Mesenchymal stem cell (in vitro differentiated cells and primary cell): ENCODE measurements around the gene ACTRT3.

Source experiments
- DNase-seq: peaks from one replicate; pipeline ENCODE4 v3.0.0-alpha.2; 2013
- H2AFZ ChIP-seq: one replicate; pipeline ENCODE4 v1.6.1; 2013; ENCODE audit warnings: low read depth, mild to moderate bottlenecking, control low read depth, inconsistent platforms, low read length, moderate library complexity
- H2AK5ac ChIP-seq: 2 replicates; pipeline ENCODE4 v1.6.1; 2013; ENCODE audit warnings: low read length, moderate library complexity, mild to moderate bottlenecking, inconsistent platforms; ENCODE audit not compliant: severe bottlenecking
- H2BK120ac ChIP-seq: one replicate; pipeline ENCODE4 v1.6.1; 2013; ENCODE audit warnings: low read depth, mild to moderate bottlenecking, inconsistent platforms, low read length, moderate library complexity
- H2BK12ac ChIP-seq, 2 experiments: one replicate each; pipeline ENCODE4 v1.6.1; 2013; ENCODE audit warnings: inconsistent platforms in 2 of 2, low read length in 2 of 2, mild to moderate bottlenecking in 2 of 2, moderate library complexity in 2 of 2, control low read depth in 1 of 2
- H2BK15ac ChIP-seq: one replicate; pipeline ENCODE4 v1.6.1; 2013; ENCODE audit warnings: mild to moderate bottlenecking, low read depth, inconsistent platforms; ENCODE audit not compliant: poor library complexity, severe bottlenecking
- H2BK5ac ChIP-seq: 2 replicates; pipeline ENCODE4 v1.6.1; 2013; ENCODE audit warnings: low read depth, mild to moderate bottlenecking, low read length, control low read depth, inconsistent platforms; ENCODE audit not compliant: poor library complexity, severe bottlenecking
- H3K14ac ChIP-seq, 2 experiments: one replicate each; pipeline ENCODE4 v1.6.1; 2013; ENCODE audit warnings: inconsistent platforms in 2 of 2, low read length in 2 of 2, control low read depth in 1 of 2, mild to moderate bottlenecking in 1 of 2, moderate library complexity in 1 of 2
- H3K18ac ChIP-seq, 2 experiments: one replicate each; pipeline ENCODE4 v1.6.1; 2013; ENCODE audit warnings: inconsistent platforms in 2 of 2, low read length in 2 of 2, control low read depth in 1 of 2, low read depth in 1 of 2, mild to moderate bottlenecking in 1 of 2
- H3K23ac ChIP-seq, 2 experiments: one replicate each; pipeline ENCODE4 v1.6.1; 2013; ENCODE audit warnings: inconsistent platforms in 2 of 2, low read length in 2 of 2, mild to moderate bottlenecking in 2 of 2, moderate library complexity in 2 of 2, control low read depth in 1 of 2
- H3K27ac ChIP-seq: 2 replicates; pipeline ENCODE4 v1.5.1; 2013; ENCODE audit warnings: mild to moderate bottlenecking, moderate library complexity, low read length, control low read depth, inconsistent platforms; ENCODE audit not compliant: poor library complexity, severe bottlenecking
- H3K27me3 ChIP-seq, 2 experiments: 2 replicates each; pipeline versions ENCODE4 v1.6.1 to v1.7.0; 2013; ENCODE audit warnings: low read length in 2 of 2, mild to moderate bottlenecking in 2 of 2, moderate library complexity in 2 of 2, control low read depth in 1 of 2, inconsistent platforms in 1 of 2; ENCODE audit not compliant: control insufficient read depth in 1 of 2, insufficient read depth in 1 of 2
- H3K36me3 ChIP-seq, 2 experiments: 2 replicates each; pipeline versions ENCODE4 v1.6.1 to v1.7.0; 2013; ENCODE audit warnings: low read length in 2 of 2, control low read depth in 1 of 2, inconsistent platforms in 1 of 2, low read depth in 1 of 2, mild to moderate bottlenecking in 1 of 2; ENCODE audit not compliant: insufficient read depth in 2 of 2, control insufficient read depth in 1 of 2
- H3K4ac ChIP-seq, 2 experiments: one replicate each; pipeline ENCODE4 v1.6.1; 2013; ENCODE audit warnings: inconsistent platforms in 2 of 2, low read length in 2 of 2, mild to moderate bottlenecking in 2 of 2, moderate library complexity in 2 of 2, control low read depth in 1 of 2, low read depth in 1 of 2
- H3K4me1 ChIP-seq: 2 replicates; pipeline ENCODE4 v1.6.1; 2013; ENCODE audit warnings: low read depth, low read length, control low read depth; ENCODE audit not compliant: control insufficient read depth, insufficient read depth
- H3K4me2 ChIP-seq: 2 replicates; pipeline ENCODE4 v1.6.1; 2013; ENCODE audit warnings: low read length, mild to moderate bottlenecking, inconsistent platforms; ENCODE audit not compliant: poor library complexity, severe bottlenecking
- H3K4me3 ChIP-seq, 2 experiments: 2 replicates each; pipeline versions ENCODE4 v1.5.1 to v1.7.0; 2013; ENCODE audit warnings: low read length in 2 of 2, mild to moderate bottlenecking in 2 of 2, control low read depth in 1 of 2, low read depth in 1 of 2; ENCODE audit not compliant: insufficient read depth in 1 of 2
- H3K79me1 ChIP-seq: replicated peaks from 2 replicates; pipeline ENCODE4 v1.6.1; 2013; ENCODE audit warnings: mild to moderate bottlenecking, control low read depth, low read length, inconsistent platforms; ENCODE audit not compliant: poor library complexity, severe bottlenecking
- H3K9ac ChIP-seq: 2 replicates; pipeline ENCODE4 v1.7.0; 2013; ENCODE audit warnings: mild to moderate bottlenecking, low read length, moderate library complexity
- H3K9me3 ChIP-seq: 2 replicates; pipeline ENCODE4 v1.7.0; 2013; ENCODE audit warnings: mild to moderate bottlenecking, low read length; ENCODE audit not compliant: control insufficient read depth
- H4K8ac ChIP-seq: one replicate; pipeline ENCODE4 v1.6.1; 2013; ENCODE audit warnings: inconsistent platforms, mild to moderate bottlenecking, low read length, moderate library complexity
- H4K91ac ChIP-seq: one replicate; pipeline ENCODE4 v1.6.1; 2013; ENCODE audit warnings: mild to moderate bottlenecking, low read length, inconsistent platforms
- WGBS: methylation state at CpG from one replicate; pipeline ENCODE4 v1.1.7; 2013; ENCODE audit warnings: mixed read lengths; 5-methylcytosine and 5-hydroxymethylcytosine counted together

The ACTRT3 gene

DNA sequence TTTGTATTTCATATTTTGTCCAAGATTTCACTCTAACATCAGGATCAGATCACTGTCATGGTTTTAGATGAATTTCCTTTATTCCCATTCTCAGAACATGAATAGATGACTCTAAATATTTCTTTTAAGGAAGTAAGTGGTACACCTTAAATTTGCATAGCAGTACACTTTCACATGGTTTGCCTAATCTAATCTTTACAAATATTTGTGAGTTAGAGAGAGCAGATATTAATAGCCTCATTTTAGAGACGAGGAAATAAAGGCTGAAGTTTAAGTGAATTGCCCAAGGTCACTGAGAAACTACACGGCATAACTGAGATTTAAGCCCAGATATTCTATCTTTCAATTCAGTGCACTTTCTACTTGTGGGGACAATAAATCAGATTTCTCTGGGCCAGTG, 18.7 kb downstream of the ACTRT3 start:
- Histone ChIP-seq H3K27me3 (peaks cover 15 to 49% of the 10 kb centered on the region in 2 experiments), H4K91ac (no peak overlapping the region), H4K8ac (no peak overlapping the region), H2BK120ac (no peak overlapping the region), H3K9me3 (no peaks in the 10 kb centered on the region), H3K18ac (no peak overlapping the region), H2BK12ac (no peak overlapping the region), H3K4me1 (no peaks in the 10 kb centered on the region), H3K79me1 (no peaks in the 10 kb centered on the region), H3K27ac (no peak overlapping the region), H3K9ac (no peak overlapping the region), H3K4me3 (no peak overlapping the region), H3K14ac (no peak overlapping the region), H3K23ac (no peak overlapping the region), H3K4ac (no peak overlapping the region), H3K4me2 (no peak overlapping the region), H3K36me3 (no peaks in the 10 kb centered on the region), H2AFZ (no peak overlapping the region), H2AK5ac (no peak overlapping the region), H2BK15ac (no peak overlapping the region), H2BK5ac (no peak overlapping the region)
- no peak for DNase-seq
- 83% methylated on average over 2 of the region's 2 CpGs for WGBS

GRCh38 chr3:169748670-169749069, 20.7 kb downstream of the ACTRT3 start:
- H3K9ac ChIP-seq = no peak overlapping the region
- H2BK15ac ChIP-seq = no peak overlapping the region
- WGBS = 92% methylated on average over 3 of the region's 3 CpGs
- no peak overlapping the region for H3K18ac ChIP-seq
- H2BK12ac ChIP-seq = no peak overlapping the region
- no peak overlapping the region for H2AFZ ChIP-seq
- no peaks in the 10 kb centered on the region for H3K36me3 ChIP-seq
- H3K4me2 ChIP-seq = no peak overlapping the region
- no peak overlapping the region for H3K14ac ChIP-seq
- H4K8ac ChIP-seq = no peak overlapping the region
- H3K4ac ChIP-seq = no peak overlapping the region
- H3K27ac ChIP-seq = no peak overlapping the region
- H3K4me1 ChIP-seq = no peaks in the 10 kb centered on the region
- no peak overlapping the region for H2AK5ac ChIP-seq
- H3K4me3 ChIP-seq = no peak overlapping the region
- H3K79me1 ChIP-seq = no peaks in the 10 kb centered on the region
- H3K23ac ChIP-seq = no peak overlapping the region
- no peak for DNase-seq
- no peak overlapping the region for H2BK5ac ChIP-seq
- peaks cover 11 to 41% of the 10 kb centered on the region in 2 experiments for H3K27me3 ChIP-seq
- no peak overlapping the region for H2BK120ac ChIP-seq
- no peak overlapping the region for H4K91ac ChIP-seq
- H3K9me3 ChIP-seq = no peaks in the 10 kb centered on the region

- H3K23ac ChIP-seq = no peak overlapping the region
- no peak overlapping the region for H3K18ac ChIP-seq
- H2BK5ac ChIP-seq = no peak overlapping the region
- H4K91ac ChIP-seq = no peak overlapping the region
- no peak overlapping the region for H2BK12ac ChIP-seq
- H3K14ac ChIP-seq = no peak overlapping the region
- no peak overlapping the region for H3K4me2 ChIP-seq
- no peaks in the 10 kb centered on the region for H3K9me3 ChIP-seq
- H4K8ac ChIP-seq = no peak overlapping the region
- no peak overlapping the region for H3K4me3 ChIP-seq
- H3K4ac ChIP-seq = no peak overlapping the region
- H3K36me3 ChIP-seq = no peaks in the 10 kb centered on the region
- H2AK5ac ChIP-seq = no peak overlapping the region
- H2BK120ac ChIP-seq = no peak overlapping the region
- 59% methylated on average over 6 of the region's 6 CpGs for WGBS
- no peak overlapping the region for H2AFZ ChIP-seq
- no peaks in the 10 kb centered on the region for H3K4me1 ChIP-seq
- no peak overlapping the region for H3K9ac ChIP-seq
- no peak overlapping the region for H2BK15ac ChIP-seq
- peaks cover 11 to 41% of the 10 kb centered on the region in 2 experiments for H3K27me3 ChIP-seq
- DNase-seq = no peak
- H3K79me1 ChIP-seq = no peaks in the 10 kb centered on the region
- no peak overlapping the region for H3K27ac ChIP-seq
Measured at GRCh38 chr3:169746924-169747323, 22.4 kb downstream of the ACTRT3 start.

DNA sequence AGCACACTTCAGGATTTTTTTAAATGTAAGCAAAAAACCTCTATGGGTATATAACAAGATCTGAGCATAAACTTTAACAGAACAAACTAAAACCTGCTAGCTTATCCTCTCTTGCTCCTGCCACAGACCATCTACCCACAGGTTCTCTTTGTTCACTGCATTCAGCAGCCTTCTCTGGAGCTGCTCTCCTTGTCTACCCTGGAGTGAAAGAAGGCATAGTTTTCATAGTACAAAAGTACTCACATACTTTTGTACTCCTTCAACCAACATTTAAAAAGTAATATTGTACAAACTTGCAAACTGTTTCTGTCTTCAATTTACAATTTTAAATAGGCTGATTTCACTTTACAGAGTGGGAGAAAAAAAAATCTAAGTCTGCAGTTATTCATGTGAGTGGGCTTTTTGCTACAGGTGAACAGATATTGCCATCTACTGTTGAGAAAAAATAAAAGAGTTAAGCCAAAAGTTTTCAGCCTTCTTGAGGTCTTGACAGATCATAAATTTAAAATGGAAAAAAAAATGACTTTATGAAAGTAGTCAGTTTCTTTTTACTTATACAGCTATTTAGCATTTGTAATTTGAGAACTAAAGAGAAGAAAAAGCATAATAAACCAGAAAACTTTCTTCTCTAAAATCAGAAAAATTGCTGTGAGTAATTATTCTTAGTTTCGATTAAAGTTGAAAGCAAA, 24.9 kb downstream of the ACTRT3 start:
- no peaks in the 10 kb centered on the region for H3K9me3 ChIP-seq
- no peak overlapping the region for H3K9ac ChIP-seq
- peaks cover 11 to 28% of the 10 kb centered on the region in 2 experiments for H3K27me3 ChIP-seq
- no peaks in the 10 kb centered on the region for H3K79me1 ChIP-seq
- no peak overlapping the region for H4K8ac ChIP-seq
- WGBS = no CpG with 5 or more reads among the region's 1 CpG
- no peak overlapping the region for H2BK12ac ChIP-seq
- no peak for DNase-seq
- H3K27ac ChIP-seq = no peak overlapping the region
- H3K4ac ChIP-seq = no peak overlapping the region
- no peak overlapping the region for H2BK5ac ChIP-seq
- no peak overlapping the region for H3K23ac ChIP-seq
- H3K4me2 ChIP-seq = no peak overlapping the region
- no peaks in the 10 kb centered on the region for H3K4me1 ChIP-seq
- no peak overlapping the region for H4K91ac ChIP-seq
- H2AK5ac ChIP-seq = no peak overlapping the region
- H2BK15ac ChIP-seq = no peak overlapping the region
- no peak overlapping the region for H3K4me3 ChIP-seq
- no peaks in the 10 kb centered on the region for H3K36me3 ChIP-seq
- H3K18ac ChIP-seq = no peak overlapping the region
- no peak overlapping the region for H2AFZ ChIP-seq
- H2BK120ac ChIP-seq = no peak overlapping the region
- H3K14ac ChIP-seq = no peak overlapping the region
